ENCODE measurements around the gene TUBGCP4.
"Not testable (repeated sequence)": the region's sequence is repeated elsewhere in the genome, so short reads cannot be mapped to it uniquely, and the experiment has no call there.

DNA sequence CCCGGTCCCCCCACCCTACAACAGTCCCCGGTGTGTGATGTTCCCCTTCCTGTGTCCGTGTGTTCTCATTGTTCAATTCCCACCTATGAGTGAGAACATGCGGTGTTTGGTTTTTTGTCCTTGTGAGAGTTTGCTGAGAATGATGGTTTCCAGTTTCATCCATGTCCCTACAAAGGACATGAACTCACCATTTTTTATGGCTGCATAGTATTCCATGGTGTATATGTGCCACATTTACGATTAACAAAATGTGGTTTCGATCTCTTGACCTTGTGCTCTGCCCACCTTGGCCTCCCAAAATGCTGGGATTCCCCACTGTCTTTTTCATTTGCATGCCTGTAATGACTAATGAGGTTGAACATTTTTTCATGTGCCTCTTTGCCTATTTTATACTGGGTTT lies 22.7 kb downstream of the TUBGCP4 start:
- TF ChIP-seq HDGF (IDR thresholded peaks at IDR 0.05; ENCODE audit: borderline replicate concordance); SP1 (IDR thresholded peaks at IDR 0.05); L3MBTL2 (conservative IDR thresholded peaks at IDR 0.05); FOXA1 (IDR thresholded peaks at IDR 0.05); ZNF384 (IDR thresholded peaks at IDR 0.05); FOXM1 (IDR thresholded peaks at IDR 0.05; ENCODE audit: borderline replicate concordance); TARDBP (IDR thresholded peaks at IDR 0.05); LEF1 (IDR thresholded peaks at IDR 0.05; ENCODE audit: borderline replicate concordance); CTBP1 (IDR thresholded peaks at IDR 0.05; ENCODE audit: borderline replicate concordance): not testable (repeated sequence)
